Esophagus muscularis mucosa (tissue), 4 donors: ENCODE measurements around the gene ANKRD11. TPM values are rescaled to one million over a fixed set of nuclear protein-coding genes. Genes with fewer than 3 reads are reported as not detected.

Experiments used
- DNase-seq: peaks from one replicate; pipeline ENCODE4 v3.0.0-alpha.2; 2017; ENCODE audit errors: extremely low spot score
- H3K27ac ChIP-seq, 4 donors: fragments of 200-600 bp; sonication (generic); replicated peaks in 1 of 4; 1 replicate in 3 of 4; 2 replicates in 1 of 4; pipeline ENCODE4 v1.5.1; 2016 to 2019; ENCODE audit warnings: mild to moderate bottlenecking in 1 of 4
- H3K27me3 ChIP-seq, 4 donors: fragments of 200-600 bp; sonication (generic); one replicate each; pipeline versions ENCODE4 v1.5.1 to v1.6.0; 2016 to 2019
- H3K36me3 ChIP-seq, 4 donors: fragments of 200-600 bp; sonication (generic); one replicate each; pipeline ENCODE4 v1.5.1; 2016 to 2019
- H3K4me1 ChIP-seq, 4 donors: fragments of 200-600 bp; sonication (generic); one replicate each; pipeline ENCODE4 v1.5.1; 2016 to 2019
- H3K4me3 ChIP-seq, 4 donors: fragments of 200-600 bp; sonication (generic); 1 replicate in 2 of 4; 2 replicates in 2 of 4; pipeline ENCODE4 v1.5.1; 2016 to 2019; ENCODE audit warnings: mild to moderate bottlenecking in 4 of 4, moderate library complexity in 1 of 4
- H3K9me3 ChIP-seq, 4 donors: fragments of 200-600 bp; sonication (generic); 1 replicate in 3 of 4; 2 replicates in 1 of 4; pipeline ENCODE4 v1.5.1; 2016 to 2019
- CTCF ChIP-seq, 3 experiments: fragments of 200-600 bp in 2 of 3; fragments of 450-650 bp in 1 of 3; sonication (generic) in 2 of 3; IDR thresholded peaks; one replicate each; pipeline ENCODE4 v1.5.1; 2017 to 2019; ENCODE audit warnings: antibody characterized with exemption in 3 of 3, mild to moderate bottlenecking in 2 of 3, moderate library complexity in 1 of 3
- EP300 ChIP-seq: sonication (generic); formaldehyde crosslinking; IDR thresholded peaks from one replicate; pipeline ENCODE4 v1.6.1; 2017; ENCODE audit warnings: antibody characterized with exemption
- POLR2A ChIP-seq: fragments of 450-650 bp; IDR thresholded peaks from one replicate; pipeline ENCODE4 v1.6.1; 2017; ENCODE audit warnings: antibody characterized with exemption, moderate library complexity, mild to moderate bottlenecking, low read depth
- POLR2AphosphoS5 ChIP-seq, 2 donors: sonication (generic); formaldehyde crosslinking; IDR thresholded peaks; one replicate each; pipeline ENCODE4 v1.6.1; 2017; ENCODE audit warnings: antibody characterized with exemption in 2 of 2
- WGBS: methylation state at CpG from one replicate; pipeline ENCODE4 v1.1.5; 2018; 5-methylcytosine and 5-hydroxymethylcytosine counted together
- intact Hi-C: fragments of 100-400 bp; cut with DNase I; formaldehyde crosslinking; loops from one replicate; pipeline ENCODE4 v1.15.1; 2023
- total RNA-seq, 4 donors: library from RNA; depleted of rRNA; stranded (reverse); fragments of >200 nt; gene quantifications; one replicate each; pipeline versions ENCODE4 v1.1.0 to v1.2.1, GENCODE V29; 2016

The ANKRD11 gene
- total RNA-seq, 4 donors from 2014 or later = 60.8 to 119 (median 105) TPM

GRCh38 chr16:89280546-89281188 lies 209.7 kb downstream of the ANKRD11 start:
- DNase-seq = no peak
- intact Hi-C loops = no loop called here
- Histone ChIP-seq H3K27ac (no peak overlapping the region), H3K9me3 (no peaks in the 10 kb centered on the region), H3K4me3 (no peak overlapping the region), H3K27me3 (no peaks in the 10 kb centered on the region), H3K36me3 (peaks cover 22 to 96% (median 86%) of the 10 kb centered on the region in 4 donors), H3K4me1 (no peaks in the 10 kb centered on the region)
- WGBS = 93% methylated on average over 38 of the region's 44 CpGs
- TF ChIP-seq CTCF (IDR thresholded peaks at IDR 0.05) (no peak), POLR2A (no peak), EP300 (no peak)

- WGBS = 96% methylated on average over 47 of the region's 65 CpGs
- Histone ChIP-seq H3K9me3 (no peaks in the 10 kb centered on the region), H3K4me3 (no peak overlapping the region), H3K27me3 (no peaks in the 10 kb centered on the region), H3K27ac (no peak overlapping the region), H3K36me3 (peaks cover 22 to 96% (median 86%) of the 10 kb centered on the region in 4 donors), H3K4me1 (no peaks in the 10 kb centered on the region)
- TF ChIP-seq POLR2AphosphoS5 (IDR thresholded peaks at IDR 0.05) = no peak
- TF ChIP-seq EP300 = no peak
- TF ChIP-seq CTCF (IDR thresholded peaks at IDR 0.05) = no peak
- TF ChIP-seq POLR2A = no peak
- intact Hi-C loops = no loop called here
- no peak for DNase-seq
Measured at GRCh38 chr16:89279666-89280481, 210.5 kb downstream of the ANKRD11 start.

- DNase-seq = no peak
- H3K9me3 ChIP-seq = no peaks in the 10 kb centered on the region
- no peak overlapping the region for H3K4me3 ChIP-seq
- TF ChIP-seq CTCF (IDR thresholded peaks at IDR 0.05) (no peak), EP300 (no peak), POLR2AphosphoS5 (IDR thresholded peaks at IDR 0.05) (no peak), POLR2A (no peak)
- no peaks in the 10 kb centered on the region for H3K4me1 ChIP-seq
- no peaks in the 10 kb centered on the region for H3K27me3 ChIP-seq
- H3K36me3 ChIP-seq = peaks cover 26 to 96% (median 88%) of the 10 kb centered on the region in 4 donors
- H3K27ac ChIP-seq = no peak overlapping the region
- intact Hi-C loops = no loop called here
- WGBS = 86% methylated on average over 36 of the region's 36 CpGs
Measured at GRCh38 chr16:89278441-89279240, 211.7 kb downstream of the ANKRD11 start.

- H3K36me3 ChIP-seq = peaks cover 31 to 96% (median 91%) of the 10 kb centered on the region in 4 donors
- intact Hi-C loops = no loop called here
- no peaks in the 10 kb centered on the region for H3K9me3 ChIP-seq
- H3K4me3 ChIP-seq = no peak overlapping the region
- TF ChIP-seq CTCF (IDR thresholded peaks at IDR 0.05) (no peak), EP300 (no peak), POLR2A (no peak), POLR2AphosphoS5 (IDR thresholded peaks at IDR 0.05) (no peak)
- DNase-seq = no peak
- no peaks in the 10 kb centered on the region for H3K4me1 ChIP-seq
- H3K27ac ChIP-seq = no peak overlapping the region
- 93% methylated on average over 30 of the region's 33 CpGs for WGBS
- no peaks in the 10 kb centered on the region for H3K27me3 ChIP-seq
Measured at GRCh38 chr16:89277641-89278341, 212.6 kb downstream of the ANKRD11 start.
